Spinal cord (tissue), 10 donors: Measurements from ENCODE around the gene MPPED2. TPM values are rescaled to one million over a fixed set of nuclear protein-coding genes. Genes with fewer than 3 reads are reported as not detected.

Experiments used
- DNase-seq, 6 donors: peaks; one replicate each; pipeline versions ENCODE4 v3.0.0 to v3.0.0-alpha.2; 2013 to 2015; ENCODE audit warnings: low spot score in 6 of 6, low read depth in 4 of 6
- H3K27ac ChIP-seq: one replicate; pipeline ENCODE4 v1.5.1; 2013; ENCODE audit warnings: low read depth, low read length, control low read depth
- H3K27me3 ChIP-seq: one replicate; pipeline ENCODE4 v1.6.1; 2013; ENCODE audit warnings: low read length; ENCODE audit not compliant: control insufficient read depth, insufficient read depth
- H3K36me3 ChIP-seq: one replicate; pipeline ENCODE4 v1.6.1; 2013; ENCODE audit warnings: low read length; ENCODE audit not compliant: control insufficient read depth, insufficient read depth
- H3K4me1 ChIP-seq: one replicate; pipeline ENCODE4 v1.6.1; 2013; ENCODE audit warnings: low read length; ENCODE audit not compliant: control insufficient read depth, insufficient read depth
- H3K4me3 ChIP-seq: one replicate; pipeline ENCODE4 v1.5.1; 2013; ENCODE audit warnings: low read depth, low read length, control low read depth
- H3K9me3 ChIP-seq: one replicate; pipeline ENCODE4 v1.6.1; 2013; ENCODE audit warnings: low read length; ENCODE audit not compliant: control insufficient read depth, insufficient read depth
- WGBS: methylation state at CpG from one replicate; pipeline ENCODE4 v1.1.5; 2013; ENCODE audit warnings: missing lambda C conversion rate; ENCODE audit not compliant: insufficient coverage; 5-methylcytosine and 5-hydroxymethylcytosine counted together
- polyA plus RNA-seq, 2 donors: library from polyadenylated mRNA; unstranded; fragments of 120-200 nt; gene quantifications; one replicate each; pipeline ENCODE4 v1.2.1, GENCODE V29; 2013; ENCODE audit not compliant: insufficient read length in 2 of 2
- total RNA-seq, 2 donors: library from RNA; depleted of rRNA in 1 of 2; stranded (reverse); fragments of 120-200 nt in 1 of 2; fragments of >200 nt in 1 of 2; gene quantifications; one replicate each; pipeline versions ENCODE4 v1.2.3 to v1.2.4, GENCODE V29; 2013 to 2014
- donor health status: healthy.

Gene MPPED2
- total and polyA plus RNA-seq, 4 donors, result 30.7 to 72.2 (median 71.0) TPM

DNA sequence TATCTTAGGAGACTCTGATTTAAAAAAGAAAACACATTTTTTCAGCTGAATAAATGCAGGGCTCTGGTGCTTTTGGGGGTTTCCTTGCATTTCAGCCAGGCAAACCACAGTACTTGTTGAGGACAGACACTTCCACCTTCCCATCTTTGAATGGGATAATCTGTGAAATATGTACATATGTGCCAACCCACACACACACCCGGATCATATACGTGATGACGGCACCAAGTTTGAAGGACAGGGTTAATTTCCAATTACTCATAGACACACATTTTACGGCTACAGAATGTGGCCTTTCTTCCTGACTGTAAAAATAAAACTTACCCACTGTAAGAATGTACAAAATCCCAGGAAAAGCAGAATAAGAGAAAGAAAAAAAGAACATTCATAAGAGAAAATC lies 104.4 kb downstream of the MPPED2 start:
- no peak for DNase-seq
- no CpG with 5 or more reads among the region's 4 CpGs for WGBS
- no peaks in the 10 kb centered on the region for H3K27me3 ChIP-seq
- no peaks in the 10 kb centered on the region for H3K36me3 ChIP-seq
- H3K4me3 ChIP-seq, result no peak overlapping the region
- no peaks in the 10 kb centered on the region for H3K4me1 ChIP-seq
- no peaks in the 10 kb centered on the region for H3K9me3 ChIP-seq
- peak overlapping the region; percentile 26 for H3K27ac ChIP-seq

DNA sequence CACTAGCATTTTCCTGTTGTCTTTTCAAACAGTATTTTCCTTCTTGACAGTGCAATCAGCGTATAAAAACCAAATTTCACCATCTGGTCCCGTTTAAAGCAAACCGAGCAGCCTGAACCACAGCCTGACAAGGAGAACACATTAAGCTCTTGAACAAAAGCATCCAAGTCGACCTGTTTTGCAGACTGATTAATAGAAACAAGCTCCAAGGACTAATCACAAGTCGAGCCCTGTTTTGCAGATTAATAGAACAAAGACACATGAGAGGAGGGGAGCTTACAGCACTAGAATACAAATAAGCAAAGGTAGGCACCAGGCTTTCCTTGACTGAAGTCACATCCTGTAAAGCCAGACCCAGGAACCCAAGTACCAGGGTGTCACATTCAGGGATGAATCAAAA lies 104.8 kb downstream of the MPPED2 start:
- Histone ChIP-seq H3K4me1 (no peaks in the 10 kb centered on the region), H3K9me3 (no peaks in the 10 kb centered on the region), H3K27ac (peak overlapping the region; percentile 26), H3K4me3 (no peak overlapping the region), H3K27me3 (no peaks in the 10 kb centered on the region), H3K36me3 (no peaks in the 10 kb centered on the region)
- WGBS, result 10% methylated on average over 2 of the region's 5 CpGs
- DNase-seq, result peak in 2 of 6 donors; percentile 80 to 87

DNA sequence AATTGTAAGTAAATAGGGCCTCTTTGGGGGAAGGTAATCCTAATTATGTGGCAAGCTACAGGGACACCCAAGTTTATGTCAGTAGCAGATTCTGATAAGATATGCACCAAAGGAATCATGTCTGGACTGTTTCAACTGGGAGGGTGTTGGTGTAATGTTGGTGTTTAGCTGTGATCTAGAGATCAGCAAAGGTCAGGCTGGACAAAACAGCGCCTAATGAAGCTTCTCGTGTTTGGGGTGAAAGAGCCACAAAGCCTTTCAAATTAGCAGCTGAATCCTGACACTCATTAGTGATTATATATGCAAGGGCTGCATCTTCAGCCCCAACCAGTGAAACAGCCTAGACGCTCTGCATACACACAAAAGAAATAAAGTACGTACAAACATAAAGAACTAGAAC lies 106.3 kb downstream of the MPPED2 start:
- Histone ChIP-seq H3K4me3 (no peak overlapping the region), H3K27ac (peak overlapping the region; percentile 16), H3K36me3 (no peaks in the 10 kb centered on the region), H3K9me3 (no peaks in the 10 kb centered on the region), H3K4me1 (no peaks in the 10 kb centered on the region), H3K27me3 (no peaks in the 10 kb centered on the region)
- WGBS, result 20% methylated on average over 2 of the region's 4 CpGs
- peak in 2 of 6 donors; percentile 29 to 55 for DNase-seq

DNA sequence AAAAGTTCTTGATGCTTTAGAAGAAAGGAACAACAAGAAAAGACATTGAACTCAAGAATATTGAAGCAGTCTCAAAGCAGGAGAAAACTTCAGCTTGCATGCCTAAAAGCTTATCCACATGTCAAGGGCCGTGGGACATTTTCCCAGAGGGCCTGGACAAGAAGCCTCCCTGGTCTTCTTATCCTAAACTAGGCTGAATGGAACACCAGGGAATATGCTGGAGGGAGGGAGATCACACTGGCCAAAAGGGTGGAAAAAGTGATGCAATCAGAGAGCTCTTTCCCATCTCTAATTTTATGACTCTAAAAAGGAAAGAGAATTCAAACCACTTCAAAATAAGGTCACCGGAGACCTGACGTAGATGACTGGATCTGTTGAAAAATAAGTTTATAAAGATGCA lies 107.2 kb downstream of the MPPED2 start:
- Histone ChIP-seq H3K4me1 (no peaks in the 10 kb centered on the region), H3K4me3 (no peak overlapping the region), H3K9me3 (no peaks in the 10 kb centered on the region), H3K27me3 (no peaks in the 10 kb centered on the region), H3K36me3 (no peaks in the 10 kb centered on the region), H3K27ac (no peak overlapping the region)
- DNase-seq, result peak in 1 of 6 donors; percentile 38
- WGBS, result no CpG with 5 or more reads among the region's 3 CpGs

GRCh38 chr11:30477061-30477460 lies 109.1 kb downstream of the MPPED2 start:
- H3K36me3 ChIP-seq, result no peaks in the 10 kb centered on the region
- H3K27ac ChIP-seq, result no peak overlapping the region
- no peaks in the 10 kb centered on the region for H3K4me1 ChIP-seq
- no peaks in the 10 kb centered on the region for H3K9me3 ChIP-seq
- DNase-seq, result no peak
- no peaks in the 10 kb centered on the region for H3K27me3 ChIP-seq
- no peak overlapping the region for H3K4me3 ChIP-seq

- Histone ChIP-seq H3K9me3 (no peaks in the 10 kb centered on the region), H3K4me3 (no peak overlapping the region), H3K27ac (no peak overlapping the region), H3K4me1 (no peaks in the 10 kb centered on the region), H3K36me3 (no peaks in the 10 kb centered on the region), H3K27me3 (no peaks in the 10 kb centered on the region)
- WGBS, result no CpG with 5 or more reads among the region's 4 CpGs
- no peak for DNase-seq
Observed at GRCh38 chr11:30474151-30474954, 111.8 kb downstream of the MPPED2 start.

DNA sequence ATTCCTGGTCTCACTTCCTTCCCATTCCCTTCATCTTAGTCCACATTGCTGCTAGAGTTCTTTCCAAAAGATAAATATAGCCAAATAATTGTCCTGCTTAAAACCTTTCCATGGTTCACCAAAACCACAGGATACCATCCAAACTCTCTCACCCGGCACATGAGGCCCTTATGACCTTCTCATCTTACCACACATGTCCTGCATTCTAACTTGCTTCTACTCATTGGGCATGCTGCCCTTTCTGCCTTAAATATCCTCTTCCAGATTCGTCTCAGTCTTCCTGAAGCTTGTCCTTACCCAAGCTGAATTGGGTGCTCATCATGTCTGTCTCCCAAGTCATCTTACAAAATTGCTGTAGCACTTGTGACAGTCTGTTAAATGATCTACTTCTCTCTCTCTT lies 114.9 kb downstream of the MPPED2 start:
- Histone ChIP-seq H3K4me3 (no peak overlapping the region), H3K4me1 (peaks cover 6% of the 10 kb centered on the region), H3K36me3 (no peaks in the 10 kb centered on the region), H3K9me3 (no peaks in the 10 kb centered on the region), H3K27ac (no peak overlapping the region), H3K27me3 (no peaks in the 10 kb centered on the region)
- no peak for DNase-seq
- WGBS, result 97% methylated on average over 2 of the region's 2 CpGs

DNA sequence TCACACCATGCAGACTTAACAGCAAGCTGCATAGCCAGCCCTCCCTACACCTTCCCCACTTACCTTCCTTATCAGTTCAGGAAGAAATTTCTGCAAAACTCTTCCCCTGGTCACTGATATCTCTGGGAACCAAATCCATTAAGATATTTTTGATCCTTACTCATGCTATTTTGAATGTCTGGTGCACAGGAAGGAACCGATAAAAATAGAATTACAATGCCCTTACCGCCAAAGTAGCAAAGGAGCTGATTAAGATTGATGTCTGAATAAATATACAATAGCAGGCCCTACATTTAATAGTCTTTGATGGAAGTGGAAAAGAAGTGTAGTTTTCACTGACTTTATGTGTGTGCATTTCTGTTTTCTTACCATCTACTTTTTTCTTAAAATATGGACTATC lies 117.3 kb downstream of the MPPED2 start:
- DNase-seq, result no peak
- no CpG with 5 or more reads among the region's 2 CpGs for WGBS

DNA sequence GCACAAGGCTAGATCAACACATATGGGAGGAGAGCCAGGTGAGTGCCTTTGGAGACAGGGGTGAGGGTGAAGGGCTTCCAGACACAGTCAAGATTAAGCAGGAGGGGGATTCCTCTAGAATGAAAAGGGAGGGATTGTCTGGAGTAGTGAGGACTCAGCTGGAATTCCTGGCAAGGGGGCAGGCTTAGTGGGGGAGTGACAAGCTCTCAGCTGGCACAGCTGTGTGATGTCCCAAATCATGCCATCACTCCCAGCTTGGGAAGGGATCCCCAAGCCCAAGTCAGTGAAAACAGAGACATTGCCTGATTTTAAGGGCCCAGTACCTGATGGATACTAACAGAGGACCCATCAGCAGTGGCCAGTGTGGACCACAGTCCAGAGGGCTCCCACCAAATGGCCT lies 119.0 kb downstream of the MPPED2 start:
- Histone ChIP-seq H3K4me1 (peaks cover 6% of the 10 kb centered on the region), H3K27ac (no peak overlapping the region), H3K27me3 (no peaks in the 10 kb centered on the region), H3K9me3 (no peaks in the 10 kb centered on the region), H3K4me3 (no peak overlapping the region), H3K36me3 (no peaks in the 10 kb centered on the region)
- DNase-seq, result no peak

More for the DNA sequence above, 117.3 kb downstream of the MPPED2 start:
- Histone ChIP-seq H3K27me3 (no peaks in the 10 kb centered on the region), H3K4me1 (peaks cover 6% of the 10 kb centered on the region), H3K36me3 (no peaks in the 10 kb centered on the region), H3K9me3 (no peaks in the 10 kb centered on the region), H3K27ac (no peak overlapping the region), H3K4me3 (no peak overlapping the region)

DNA sequence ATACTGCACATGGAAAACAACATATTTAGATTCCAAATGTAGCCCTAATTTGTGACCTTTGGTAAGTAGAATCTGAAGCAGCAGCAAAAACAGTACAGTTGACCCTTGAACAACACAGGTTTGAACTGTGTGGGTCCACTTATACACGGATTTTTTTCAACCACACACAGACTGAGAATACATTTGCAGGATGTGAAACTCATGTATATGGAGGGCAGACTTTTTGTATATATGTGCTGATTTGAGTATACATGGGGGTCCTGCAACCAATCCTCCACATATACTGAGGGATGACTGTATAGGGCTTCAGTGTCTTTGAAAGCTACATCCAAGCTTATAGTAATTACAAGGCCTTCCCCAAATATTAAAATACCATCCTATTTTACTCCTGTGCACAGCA lies 120.5 kb downstream of the MPPED2 start:
- Histone ChIP-seq H3K4me3 (no peak overlapping the region), H3K27ac (no peak overlapping the region), H3K9me3 (no peaks in the 10 kb centered on the region), H3K36me3 (no peaks in the 10 kb centered on the region), H3K27me3 (no peaks in the 10 kb centered on the region), H3K4me1 (peaks cover 6% of the 10 kb centered on the region)
- DNase-seq, result no peak
- no CpG with 5 or more reads among the region's 1 CpG for WGBS
